Transverse colon (tissue), 4 donors: ENCODE data around the gene ARIH2. TPM values are rescaled to one million over a fixed set of nuclear protein-coding genes. Genes with fewer than 3 reads are reported as not detected.
"Not testable (repeated sequence)": the region's sequence is repeated elsewhere in the genome, so short reads cannot be mapped to it uniquely, and the experiment has no call there.

Source experiments
- DNase-seq: peaks from one replicate; pipeline ENCODE4 v3.0.0-alpha.2; 2019
- H3K27ac ChIP-seq, 4 donors: fragments of 200-600 bp; sonication (generic); 2 replicates each; pipeline ENCODE4 v1.5.1; 2016 to 2018; ENCODE audit warnings: inconsistent platforms in 4 of 4
- H3K27me3 ChIP-seq: fragments of 200-600 bp; sonication (generic); 2 replicates; pipeline ENCODE4 v1.5.1; 2017; ENCODE audit warnings: inconsistent platforms
- H3K36me3 ChIP-seq, 4 donors: fragments of 200-600 bp; sonication (generic); 2 replicates each; pipeline ENCODE4 v1.5.1; 2017 to 2019; ENCODE audit warnings: inconsistent platforms in 4 of 4
- H3K4me1 ChIP-seq, 4 donors: fragments of 200-600 bp; sonication (generic); 2 replicates each; pipeline ENCODE4 v1.5.1; 2017 to 2020; ENCODE audit warnings: inconsistent platforms in 4 of 4
- H3K4me3 ChIP-seq, 4 donors: fragments of 200-600 bp; sonication (generic); 1 replicate in 1 of 4; 2 replicates in 3 of 4; pipeline versions ENCODE4 v1.5.1 to v1.6.1; 2017 to 2019; ENCODE audit warnings: inconsistent platforms in 4 of 4
- H3K9me3 ChIP-seq, 2 donors: fragments of 200-600 bp; sonication (generic); 2 replicates each; pipeline ENCODE4 v1.5.1; 2017 to 2019; ENCODE audit warnings: inconsistent platforms in 2 of 2
- EP300 ChIP-seq: sonication (generic); formaldehyde crosslinking; IDR thresholded peaks from one replicate; pipeline ENCODE4 v1.6.1; 2017; ENCODE audit warnings: antibody characterized with exemption, low read depth
- POLR2A ChIP-seq: fragments of 450-650 bp; IDR thresholded peaks from one replicate; pipeline ENCODE4 v1.6.1; 2016; ENCODE audit warnings: antibody characterized with exemption, mild to moderate bottlenecking, moderate library complexity
- POLR2AphosphoS5 ChIP-seq, 3 donors: sonication (generic); formaldehyde crosslinking; IDR thresholded peaks; one replicate each; pipeline ENCODE4 v1.6.1; 2016; ENCODE audit warnings: antibody characterized with exemption in 3 of 3
- WGBS, 2 donors: methylation state at CpG; one replicate each; pipeline ENCODE4 v1.1.5; 2018; ENCODE audit warnings: low coverage in 1 of 2; 5-methylcytosine and 5-hydroxymethylcytosine counted together
- in situ Hi-C, 4 donors: fragments of 200-750 bp; cut with MboI; loops; one replicate each; pipeline versions ENCODE4 v1.15.0 to v1.15.1; 2017; ENCODE audit warnings: low sequenced_read_pairs in 3 of 4, low pct_ligation_motif_present in 1 of 4, low pct_unique_long_range_greater_than_20kb in 1 of 4
- intact Hi-C: fragments of 100-400 bp; cut with DNase I; formaldehyde crosslinking; loops from one replicate; pipeline ENCODE4 v1.15.1; 2023; ENCODE audit warnings: low total_unique reads
- total RNA-seq, 4 donors: library from RNA; depleted of rRNA; stranded (reverse); fragments of >200 nt; gene quantifications; one replicate each; pipeline ENCODE4 v1.1.0, GENCODE V29; 2016
- TF ChIP-seq, protein P1 (sequence below), 5 experiments: fragments of 200-600 bp in 3 of 5; fragments of 450-650 bp in 2 of 5; sonication (generic) in 3 of 5; IDR thresholded peaks; 1 replicate in 2 of 5; 2 replicates in 3 of 5; pipeline ENCODE4 v1.5.1; 2016 to 2017; ENCODE audit warnings: antibody characterized with exemption in 5 of 5, inconsistent platforms in 3 of 5, mild to moderate bottlenecking in 2 of 5, moderate library complexity in 1 of 5

Gene ARIH2
- total RNA-seq, 4 donors from 2014 or later, result 82.6 to 269 (median 115) TPM

DNA sequence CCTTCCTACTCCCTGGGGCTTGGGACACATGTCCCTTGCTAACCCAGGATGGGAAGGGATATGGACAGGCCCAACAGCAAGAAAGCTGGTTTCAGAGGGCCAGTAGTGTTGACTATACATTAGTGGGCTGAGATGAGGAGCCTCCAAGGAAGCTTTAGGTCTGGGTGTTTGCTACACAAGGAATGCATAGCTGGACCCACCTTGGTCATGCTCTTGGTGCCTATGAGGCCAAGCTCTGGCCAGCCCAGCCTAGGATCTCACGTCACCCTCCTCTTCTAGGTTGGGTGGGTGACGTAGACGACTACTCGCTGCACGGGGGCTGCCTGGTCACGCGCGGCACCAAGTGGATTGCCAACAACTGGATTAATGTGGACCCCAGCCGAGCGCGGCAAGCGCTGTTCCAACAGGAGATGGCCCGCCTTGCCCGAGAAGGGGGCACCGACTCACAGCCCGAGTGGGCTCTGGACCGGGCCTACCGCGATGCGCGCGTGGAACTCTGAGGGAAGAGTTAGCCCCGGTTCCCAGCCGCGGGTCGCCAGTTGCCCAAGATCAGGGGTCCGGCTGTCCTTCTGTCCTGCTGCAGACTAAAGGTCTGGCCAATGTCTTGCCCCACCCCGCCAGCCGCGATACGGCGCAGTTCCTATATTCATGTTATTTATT lies 87.9 kb downstream of the ARIH2 start:
- Histone ChIP-seq H3K4me3 (peak overlapping the region; percentile 62 to 97 (median 78)), H3K9me3 (no peaks in the 10 kb centered on the region), H3K27me3 (no peaks in the 10 kb centered on the region), H3K36me3 (no peaks in the 10 kb centered on the region), H3K27ac (peak overlapping the region; percentile 95 to 99 (median 96)), H3K4me1 (peaks cover 12 to 25% (median 19%) of the 10 kb centered on the region in 4 donors)
- 1% methylated on average over 32 of the region's 32 CpGs; no CpG with 5 or more reads in 1 of the 2 donors for WGBS, 2 donors
- intact Hi-C loops, result loop anchor here (1.0 kb wide), 1 partner anchor 14 kb away; no protein-coding TSS in a partner anchor
- in situ Hi-C loops, result no loop called here
- DNase-seq, result peak; percentile 43
- TF ChIP-seq, protein P1, sequence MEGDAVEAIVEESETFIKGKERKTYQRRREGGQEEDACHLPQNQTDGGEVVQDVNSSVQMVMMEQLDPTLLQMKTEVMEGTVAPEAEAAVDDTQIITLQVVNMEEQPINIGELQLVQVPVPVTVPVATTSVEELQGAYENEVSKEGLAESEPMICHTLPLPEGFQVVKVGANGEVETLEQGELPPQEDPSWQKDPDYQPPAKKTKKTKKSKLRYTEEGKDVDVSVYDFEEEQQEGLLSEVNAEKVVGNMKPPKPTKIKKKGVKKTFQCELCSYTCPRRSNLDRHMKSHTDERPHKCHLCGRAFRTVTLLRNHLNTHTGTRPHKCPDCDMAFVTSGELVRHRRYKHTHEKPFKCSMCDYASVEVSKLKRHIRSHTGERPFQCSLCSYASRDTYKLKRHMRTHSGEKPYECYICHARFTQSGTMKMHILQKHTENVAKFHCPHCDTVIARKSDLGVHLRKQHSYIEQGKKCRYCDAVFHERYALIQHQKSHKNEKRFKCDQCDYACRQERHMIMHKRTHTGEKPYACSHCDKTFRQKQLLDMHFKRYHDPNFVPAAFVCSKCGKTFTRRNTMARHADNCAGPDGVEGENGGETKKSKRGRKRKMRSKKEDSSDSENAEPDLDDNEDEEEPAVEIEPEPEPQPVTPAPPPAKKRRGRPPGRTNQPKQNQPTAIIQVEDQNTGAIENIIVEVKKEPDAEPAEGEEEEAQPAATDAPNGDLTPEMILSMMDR (IDR thresholded peaks at IDR 0.05), result no peak
- TF ChIP-seq POLR2AphosphoS5 (IDR thresholded peaks at IDR 0.05) (no peak), EP300 (no peak), POLR2A (no peak)

DNA sequence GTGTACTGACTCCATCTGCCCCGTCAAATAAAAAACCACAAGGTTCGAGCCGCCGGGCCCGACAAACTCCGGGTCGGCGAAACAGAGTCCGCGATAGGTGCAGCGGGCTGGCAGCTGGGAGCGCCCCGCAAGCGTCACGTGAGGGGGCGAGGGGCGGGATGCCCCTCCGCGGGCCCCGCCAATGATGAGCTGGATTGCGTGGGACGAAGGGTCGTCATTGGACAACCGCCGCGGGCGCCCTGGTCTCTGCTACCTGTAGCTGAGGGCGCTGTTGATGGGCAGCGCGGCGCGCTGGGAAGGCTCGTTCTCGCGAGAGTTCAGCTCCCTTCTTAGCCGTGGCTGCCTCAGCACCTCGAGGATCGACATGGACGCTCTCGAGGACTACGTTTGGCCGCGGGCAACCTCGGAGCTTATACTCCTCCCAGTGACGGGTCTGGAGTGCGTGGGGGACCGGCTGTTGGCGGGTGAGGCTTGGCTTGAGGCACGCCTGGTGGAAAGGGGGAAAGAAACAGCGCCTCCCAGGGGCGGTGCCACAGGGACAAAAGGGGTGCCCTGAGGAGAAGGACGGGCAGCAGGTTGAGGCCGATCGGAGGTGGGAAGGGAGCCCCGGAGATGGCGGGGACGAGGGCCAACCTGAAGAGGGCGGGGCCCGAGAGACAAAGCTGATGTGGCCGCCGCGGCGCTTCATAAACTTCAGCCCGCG lies 88.6 kb downstream of the ARIH2 start, which contains the start of gene WDR6:
Gene WDR6 (plus strand): TSS at position 324 of the 703 bp plus-strand sequence. CDS start 41 bp downstream, at position 365.
- TF ChIP-seq POLR2A, result peak; percentile 84
- peak; percentile 64 to 90 (median 85) for TF ChIP-seq POLR2AphosphoS5 (IDR thresholded peaks at IDR 0.05)
- no peak for TF ChIP-seq EP300
- TF ChIP-seq, protein P1 (IDR thresholded peaks at IDR 0.05), result peak; percentile 27 to 77 (median 46)
- intact Hi-C loops (loop anchor here (1.0 kb wide), 1 partner anchor 13 kb away; no protein-coding TSS in a partner anchor), in situ Hi-C loops (no loop called here)
- 0% methylated on average over 41 of the region's 65 CpGs; no CpG with 5 or more reads in 1 of the 2 donors for WGBS, 2 donors
- Histone ChIP-seq H3K4me3 (peak within 1 kb of the TSS; percentile 62 to 97 (median 78)), H3K27me3 (no peaks in the 10 kb centered on the region), H3K27ac (peak within 1 kb of the TSS; percentile 95 to 99 (median 96)), H3K36me3 (no peaks in the 10 kb centered on the region), H3K9me3 (no peaks in the 10 kb centered on the region), H3K4me1 (peaks cover 12 to 25% (median 19%) of the 10 kb centered on the region in 4 donors)
- peak; percentile 98 for DNase-seq

DNA sequence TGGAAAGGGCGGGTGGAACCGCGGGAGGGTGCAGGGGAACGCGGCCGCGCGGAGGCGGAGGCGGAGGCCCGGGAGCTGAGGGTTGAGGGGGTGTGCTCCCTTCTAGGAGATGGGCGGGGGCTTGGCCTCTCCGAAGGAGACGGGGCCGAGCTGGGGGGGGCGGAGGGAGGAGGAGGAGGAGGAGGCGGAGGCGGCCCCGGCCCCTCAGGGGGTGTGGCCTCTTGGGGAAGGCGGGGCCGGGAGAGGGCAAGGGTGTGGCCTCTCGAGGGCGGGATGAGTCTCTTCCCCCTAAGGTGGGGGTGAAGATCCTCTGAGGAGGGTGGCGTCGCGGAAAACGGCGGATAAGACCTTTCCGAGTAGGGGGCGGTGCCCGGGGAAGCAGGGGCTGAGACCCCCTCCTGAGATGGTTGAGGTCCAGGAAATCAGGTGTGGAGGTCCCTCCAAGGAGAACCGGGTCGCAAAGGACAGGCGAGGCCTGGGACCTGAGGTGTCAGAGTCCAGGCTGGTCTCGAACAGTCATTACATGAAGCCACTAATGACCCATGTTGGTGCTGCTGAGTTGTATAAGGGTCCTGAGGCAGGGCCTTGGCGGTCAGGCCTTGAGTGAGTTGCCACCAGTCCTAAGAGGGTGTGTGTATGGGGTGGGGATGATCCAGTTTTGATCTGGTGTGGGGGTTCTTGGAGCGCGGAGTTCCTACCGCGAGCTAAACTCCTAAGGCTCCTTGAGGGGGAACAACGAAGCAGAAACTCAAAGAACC lies 89.3 kb downstream of the ARIH2 start:
- no peaks in the 10 kb centered on the region for H3K27me3 ChIP-seq
- peak overlapping the region; percentile 95 to 99 (median 96) for H3K27ac ChIP-seq
- DNase-seq, result peak; percentile 95
- no peaks in the 10 kb centered on the region for H3K36me3 ChIP-seq
- intact Hi-C loops (loop anchor here (1.0 kb wide), 1 partner anchor 12 kb away; no protein-coding TSS in a partner anchor), in situ Hi-C loops (no loop called here)
- H3K4me1 ChIP-seq, result peaks cover 12 to 32% (median 19%) of the 10 kb centered on the region in 4 donors
- peak overlapping the region; percentile 62 to 97 (median 78) for H3K4me3 ChIP-seq
- WGBS, 2 donors, result 13 to 53% methylated on average over 4 to 41 of the region's 41 CpGs
- TF ChIP-seq EP300, result no peak
- no peaks in the 10 kb centered on the region for H3K9me3 ChIP-seq

DNA sequence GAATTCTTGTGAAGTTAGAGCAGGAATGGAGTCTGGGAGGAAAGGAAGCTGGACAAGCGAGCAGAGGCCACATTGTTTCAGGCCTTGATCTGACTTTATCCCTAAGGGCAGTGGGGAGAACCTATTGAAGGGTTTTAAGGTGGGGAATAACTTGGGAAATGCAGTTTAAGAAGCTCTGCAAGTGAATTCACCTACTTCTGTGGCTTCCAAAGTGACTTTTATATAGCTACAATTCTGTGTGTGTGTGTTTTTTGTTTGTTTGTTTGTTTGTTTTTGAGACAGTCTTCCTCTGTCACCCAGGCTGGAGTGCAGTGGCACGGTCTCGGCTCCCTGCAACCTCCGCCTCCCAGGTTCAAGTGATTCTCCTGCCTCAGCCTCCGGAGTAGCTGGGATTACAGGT lies 90.0 kb downstream of the ARIH2 start:
- H3K9me3 ChIP-seq, intact Hi-C loops, DNase-seq, H3K27me3 ChIP-seq, in situ Hi-C loops, H3K36me3 ChIP-seq: not testable (repeated sequence)
- peaks cover 12 to 32% (median 19%) of the 10 kb centered on the region in 4 donors for H3K4me1 ChIP-seq
- WGBS, 2 donors, result 84 to 91% methylated on average over 5 of the region's 5 CpGs
- H3K4me3 ChIP-seq, result peak overlapping the region in 1 of 4 donors; percentile 92
- H3K27ac ChIP-seq, result peak overlapping the region; percentile 95 to 99 (median 96)
